Measurements from ENCODE around the gene CYP2E1.
A peak's percentile ranks its signal among the peaks of the same experiment; 100 is the strongest.
"Not testable (repeated sequence)": the region's sequence is repeated elsewhere in the genome, so short reads cannot be mapped to it uniquely, and the experiment has no call there.

CYP2E1 gene

DNA sequence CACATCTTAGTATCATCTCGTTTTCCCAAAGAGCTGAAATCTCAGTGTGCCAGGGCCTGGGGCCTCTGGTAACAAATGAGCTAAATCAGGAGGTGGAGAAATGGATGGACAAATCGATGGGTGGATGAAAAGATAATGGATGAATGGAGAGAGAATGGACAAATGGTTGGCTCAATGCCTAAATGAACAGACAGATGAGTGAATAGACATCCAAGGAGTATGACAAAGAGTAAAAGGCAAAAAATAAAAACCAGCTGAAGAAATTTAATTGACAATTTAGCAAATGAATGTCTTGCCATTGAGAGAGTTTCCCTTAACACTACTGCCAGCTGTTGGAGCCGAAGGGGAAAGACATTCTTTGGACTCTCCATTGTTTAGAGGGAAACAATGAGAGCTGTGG, 30.2 kb downstream of the CYP2E1 start:
- peaks cover 2% of the 10 kb centered on the region for H3K9me3 ChIP-seq (ENCODE audit: control insufficient read depth, low read length)
- no peak overlapping the region for H3K9ac ChIP-seq (ENCODE audit: low read length)
- no peak for DNase-seq (ENCODE audit: low read depth)
- no peaks in the 10 kb centered on the region for H3K4me1 ChIP-seq (ENCODE audit: control insufficient read depth, insufficient read depth, low read length)
- H3K36me3 ChIP-seq (ENCODE audit: control insufficient read depth, insufficient read depth, low read length, severe bottlenecking), result no peaks in the 10 kb centered on the region
- peaks cover 28% of the 10 kb centered on the region for H3K27me3 ChIP-seq (replicated peaks; ENCODE audit: control insufficient read depth, insufficient read depth, low read length)
- no peak overlapping the region for H3K4me3 ChIP-seq (ENCODE audit: low read length)

DNA sequence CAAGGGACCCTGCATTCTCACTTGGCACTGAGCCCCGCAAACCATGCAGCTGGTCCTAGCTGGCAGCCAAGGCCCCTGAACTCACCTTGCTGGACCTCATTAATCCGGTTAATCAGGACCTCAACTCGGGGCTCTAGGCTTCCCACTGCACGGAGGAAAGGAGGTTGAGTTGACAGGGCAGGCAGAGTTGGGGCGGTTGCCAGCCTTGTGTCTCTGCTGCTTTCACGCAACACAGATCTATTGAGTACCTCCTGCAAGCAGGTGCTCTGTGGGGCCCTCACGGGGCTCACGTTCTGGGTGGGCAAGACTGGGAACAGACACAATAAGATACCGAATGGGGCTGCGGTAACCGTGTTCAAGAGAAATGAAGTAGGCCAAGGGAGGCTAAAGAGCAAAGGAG, 32.1 kb downstream of the CYP2E1 start:
- Histone ChIP-seq H3K27me3 (replicated peaks; ENCODE audit: control insufficient read depth, insufficient read depth, low read length) (peaks cover 28% of the 10 kb centered on the region), H3K9ac (ENCODE audit: low read length) (no peak overlapping the region), H3K36me3 (ENCODE audit: control insufficient read depth, insufficient read depth, low read length, severe bottlenecking) (no peaks in the 10 kb centered on the region), H3K4me1 (ENCODE audit: control insufficient read depth, insufficient read depth, low read length) (no peaks in the 10 kb centered on the region), H3K4me3 (ENCODE audit: low read length) (no peak overlapping the region), H3K9me3 (ENCODE audit: control insufficient read depth, low read length) (no peaks in the 10 kb centered on the region)
- DNase-seq (ENCODE audit: low read depth), result no peak

DNA sequence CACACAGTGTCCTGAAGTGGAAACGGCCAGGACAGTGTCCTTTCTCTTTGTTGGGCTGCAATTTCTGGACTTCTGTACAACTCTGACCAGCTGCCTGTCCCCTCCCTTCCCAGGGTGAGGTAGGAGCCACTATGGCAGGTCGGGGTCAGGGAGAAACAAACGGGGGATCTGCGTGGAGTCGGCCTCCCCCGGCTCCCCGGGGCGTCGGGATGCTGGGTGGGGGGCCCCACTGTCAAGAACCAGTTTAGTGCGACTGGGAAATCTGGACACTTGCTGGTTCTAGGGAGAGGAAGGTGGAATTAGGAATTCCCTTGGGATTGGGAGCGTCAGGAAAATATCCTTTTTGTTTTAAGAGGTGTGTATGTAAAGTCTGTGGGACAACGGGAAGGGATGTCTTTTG, 37.7 kb downstream of the CYP2E1 start:
- no peak for DNase-seq (ENCODE audit: low read depth)
- no peaks in the 10 kb centered on the region for H3K4me1 ChIP-seq (ENCODE audit: control insufficient read depth, insufficient read depth, low read length)
- no peak overlapping the region for H3K4me3 ChIP-seq (ENCODE audit: low read length)
- H3K27me3 ChIP-seq (replicated peaks; ENCODE audit: control insufficient read depth, insufficient read depth, low read length), result peaks cover 8% of the 10 kb centered on the region
- H3K9me3 ChIP-seq (ENCODE audit: control insufficient read depth, low read length), result no peaks in the 10 kb centered on the region
- no peak overlapping the region for H3K9ac ChIP-seq (ENCODE audit: low read length)
- no peaks in the 10 kb centered on the region for H3K36me3 ChIP-seq (ENCODE audit: control insufficient read depth, insufficient read depth, low read length, severe bottlenecking)

DNA sequence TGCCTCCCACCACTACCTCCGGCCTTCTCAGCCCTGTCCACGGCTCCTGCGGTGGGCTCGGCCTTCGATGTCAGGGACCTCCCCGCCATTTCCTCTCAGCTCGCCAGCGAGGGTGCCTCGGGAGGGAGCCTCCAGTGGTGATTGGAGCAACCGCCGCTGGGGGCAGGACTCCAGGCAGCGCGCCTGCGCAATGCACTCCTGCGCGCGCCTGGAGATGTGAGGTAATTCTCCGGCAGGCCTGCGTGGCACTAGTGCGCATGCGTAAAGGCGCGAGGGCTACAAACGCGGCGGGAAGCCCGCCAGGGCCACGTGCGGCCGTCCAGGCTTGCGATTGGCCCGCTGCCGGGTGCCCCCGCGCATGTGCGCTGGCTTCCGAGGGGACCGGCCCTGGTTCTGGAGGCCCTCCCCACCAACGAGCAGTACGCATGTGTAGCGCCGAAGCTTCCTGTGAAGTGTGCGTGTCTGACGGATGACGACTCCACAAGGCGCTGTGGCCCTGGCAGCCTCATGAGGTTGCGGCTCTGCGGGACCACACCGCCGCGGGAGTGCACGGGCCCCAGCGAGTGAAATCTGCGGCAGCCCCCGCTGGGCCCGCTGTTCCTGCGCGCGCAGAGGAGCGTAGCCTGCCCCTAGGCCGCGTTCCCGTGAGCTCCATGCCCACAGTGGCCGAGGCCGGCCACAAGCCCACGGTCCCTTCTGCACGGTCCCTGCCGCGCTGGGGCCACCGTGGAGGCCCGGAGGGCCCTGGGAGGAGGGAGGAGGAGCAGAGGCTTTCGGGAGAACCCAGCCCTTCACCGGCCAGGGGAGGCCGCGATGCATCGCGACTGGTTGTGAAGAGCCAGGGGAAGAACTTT, 38.5 kb downstream of the CYP2E1 start, which contains the start of gene SYCE1:
TSS of gene SYCE1 (minus strand) at position 143 of the 854 bp plus-strand sequence. CDS start at position 89, 54 bp downstream.
- Histone ChIP-seq H3K4me1 (ENCODE audit: control insufficient read depth, insufficient read depth, low read length) (no peaks in the 10 kb centered on the region), H3K9me3 (ENCODE audit: control insufficient read depth, low read length) (no peaks in the 10 kb centered on the region), H3K9ac (ENCODE audit: low read length) (no peak within 1 kb of the TSS), H3K36me3 (ENCODE audit: control insufficient read depth, insufficient read depth, low read length, severe bottlenecking) (no peaks in the 10 kb centered on the region), H3K27me3 (replicated peaks; ENCODE audit: control insufficient read depth, insufficient read depth, low read length) (peaks cover 8% of the 10 kb centered on the region), H3K4me3 (ENCODE audit: low read length) (peak within 1 kb of the TSS; percentile 37)
- DNase-seq (ENCODE audit: low read depth), result no peak

DNA sequence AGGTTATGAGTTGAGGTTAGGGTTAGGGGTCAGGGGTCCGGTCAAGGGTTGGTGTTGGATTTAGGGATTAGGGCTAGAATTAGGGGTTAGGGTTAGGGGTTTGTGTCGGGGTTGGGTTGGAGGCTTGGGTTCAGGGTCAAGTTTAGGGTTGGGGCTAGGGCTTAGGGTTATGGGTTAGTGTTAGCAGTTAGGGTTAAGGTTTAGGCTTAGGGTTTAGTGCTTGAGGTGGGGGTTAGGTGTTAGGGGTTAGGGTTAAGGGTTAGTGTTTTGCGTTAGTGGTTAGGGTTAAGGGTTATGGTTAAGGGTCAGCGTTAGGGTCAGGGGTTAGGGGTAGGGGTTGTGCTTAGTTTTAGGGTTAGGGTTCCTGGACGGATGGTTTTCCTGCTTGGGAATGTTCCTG, 40.0 kb downstream of the CYP2E1 start:
- Histone ChIP-seq H3K36me3 (ENCODE audit: control insufficient read depth, insufficient read depth, low read length, severe bottlenecking) (no peaks in the 10 kb centered on the region), H3K9me3 (ENCODE audit: control insufficient read depth, low read length) (no peaks in the 10 kb centered on the region), H3K9ac (ENCODE audit: low read length) (no peak overlapping the region), H3K27me3 (replicated peaks; ENCODE audit: control insufficient read depth, insufficient read depth, low read length) (peaks cover 4% of the 10 kb centered on the region), H3K4me1 (ENCODE audit: control insufficient read depth, insufficient read depth, low read length) (no peaks in the 10 kb centered on the region), H3K4me3 (ENCODE audit: low read length) (no peak overlapping the region)
- no peak for DNase-seq (ENCODE audit: low read depth)

DNA sequence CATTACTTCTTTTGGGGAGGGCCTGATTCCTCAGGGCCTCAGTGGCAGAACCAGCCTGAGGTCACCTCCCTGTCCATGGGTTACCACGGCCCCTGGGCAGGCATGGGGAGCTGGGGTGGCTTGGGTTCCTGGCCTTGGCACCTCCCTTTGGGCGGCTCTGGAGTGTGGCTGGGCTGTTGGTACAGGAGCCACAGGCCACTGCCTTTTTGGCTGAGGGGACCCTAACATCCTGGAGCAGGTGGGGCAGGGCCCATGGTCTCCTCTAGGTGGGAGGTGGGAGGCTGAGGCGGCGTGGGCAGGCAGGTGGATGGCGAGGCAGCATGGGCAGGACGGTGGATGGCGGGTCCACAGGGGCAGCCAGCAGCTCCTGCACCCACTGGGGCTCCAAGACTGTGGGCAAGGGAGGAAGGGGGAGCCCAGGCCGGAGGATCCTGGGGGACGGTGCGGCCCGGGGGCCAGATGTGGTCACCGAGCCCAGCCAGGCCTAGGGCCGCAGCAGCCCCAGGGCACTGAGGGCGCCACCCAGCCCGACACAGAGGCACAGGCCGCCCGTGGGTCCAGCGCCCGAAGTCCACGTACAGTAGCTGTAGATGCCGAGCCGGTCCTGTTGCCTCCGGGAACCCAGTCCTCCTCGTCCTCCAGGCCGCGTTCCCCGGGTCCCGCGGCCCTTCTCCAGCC, 40.6 kb downstream of the CYP2E1 start:
- Histone ChIP-seq H3K4me3 (ENCODE audit: low read length) (no peak overlapping the region), H3K9ac (ENCODE audit: low read length) (no peak overlapping the region), H3K4me1 (ENCODE audit: control insufficient read depth, insufficient read depth, low read length) (no peaks in the 10 kb centered on the region), H3K9me3 (ENCODE audit: control insufficient read depth, low read length) (peaks cover 2% of the 10 kb centered on the region), H3K36me3 (ENCODE audit: control insufficient read depth, insufficient read depth, low read length, severe bottlenecking) (no peaks in the 10 kb centered on the region), H3K27me3 (replicated peaks; ENCODE audit: control insufficient read depth, insufficient read depth, low read length) (peaks cover 4% of the 10 kb centered on the region)
- no peak for DNase-seq (ENCODE audit: low read depth)

DNA sequence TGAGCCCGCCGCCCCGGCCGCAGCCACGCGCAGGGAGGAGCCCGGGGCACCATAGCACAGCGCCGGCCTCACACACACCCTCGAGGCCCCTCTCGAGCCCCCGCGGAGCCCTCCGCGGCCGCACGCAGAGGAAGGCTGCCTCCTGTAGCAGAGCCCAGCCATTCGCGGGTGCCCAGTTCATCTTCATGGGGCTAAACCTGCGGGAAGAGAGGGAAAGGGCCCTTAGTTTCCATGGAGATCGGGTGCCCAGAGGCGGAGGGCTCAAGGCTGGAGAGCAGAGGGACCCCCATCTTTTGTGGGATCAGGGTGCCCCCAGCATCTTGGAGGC, 41.1 kb downstream of the CYP2E1 start:
- Histone ChIP-seq H3K36me3 (ENCODE audit: control insufficient read depth, insufficient read depth, low read length, severe bottlenecking) (no peaks in the 10 kb centered on the region), H3K9ac (ENCODE audit: low read length) (no peak overlapping the region), H3K4me3 (ENCODE audit: low read length) (no peak overlapping the region), H3K27me3 (replicated peaks; ENCODE audit: control insufficient read depth, insufficient read depth, low read length) (peaks cover 4% of the 10 kb centered on the region), H3K9me3 (ENCODE audit: control insufficient read depth, low read length) (peaks cover 7% of the 10 kb centered on the region), H3K4me1 (ENCODE audit: control insufficient read depth, insufficient read depth, low read length) (no peaks in the 10 kb centered on the region)
- no peak for DNase-seq (ENCODE audit: low read depth)

DNA sequence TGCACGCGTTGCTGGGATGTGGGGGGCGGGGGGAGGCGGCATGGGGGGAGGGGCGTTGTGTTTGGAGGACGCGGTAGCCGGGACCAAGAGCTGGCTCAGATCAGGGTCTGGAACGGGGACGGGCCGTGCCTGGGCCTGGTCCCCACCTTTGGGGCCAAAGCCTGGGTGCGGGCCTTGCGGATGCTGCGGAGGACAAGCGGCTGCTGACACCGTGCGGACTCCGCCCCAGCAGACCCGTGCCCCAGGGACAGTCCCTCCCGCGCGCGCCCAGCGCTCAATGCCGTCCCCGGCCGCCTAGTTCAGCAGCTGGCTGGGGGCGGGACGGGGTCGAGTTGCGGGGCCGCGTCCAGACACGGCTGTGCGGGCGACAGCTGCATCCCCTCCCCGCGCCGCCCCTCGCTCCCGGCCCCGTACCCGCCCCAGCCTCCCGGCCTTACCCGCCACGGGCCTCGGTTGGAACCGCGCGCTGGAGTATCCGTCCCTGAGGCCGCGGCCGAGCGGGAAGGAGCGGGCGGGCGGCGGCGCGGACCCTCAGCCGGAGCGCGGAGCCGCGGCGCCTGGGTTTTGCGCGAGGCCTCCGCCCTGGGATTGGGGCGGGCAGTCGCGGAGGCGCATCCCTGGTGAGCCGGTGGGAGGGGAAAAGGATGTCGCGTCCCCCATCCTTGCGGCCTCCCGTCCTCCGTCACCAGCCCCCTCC, 41.8 kb downstream of the CYP2E1 start:
- not testable (repeated sequence) for H3K9ac ChIP-seq (ENCODE audit: low read length); H3K27me3 ChIP-seq (replicated peaks; ENCODE audit: control insufficient read depth, insufficient read depth, low read length); H3K4me1 ChIP-seq (ENCODE audit: control insufficient read depth, insufficient read depth, low read length); H3K36me3 ChIP-seq (ENCODE audit: control insufficient read depth, insufficient read depth, low read length, severe bottlenecking); H3K4me3 ChIP-seq (ENCODE audit: low read length); DNase-seq (ENCODE audit: low read depth)
- H3K9me3 ChIP-seq (ENCODE audit: control insufficient read depth, low read length), result peaks cover 14% of the 10 kb centered on the region

DNA sequence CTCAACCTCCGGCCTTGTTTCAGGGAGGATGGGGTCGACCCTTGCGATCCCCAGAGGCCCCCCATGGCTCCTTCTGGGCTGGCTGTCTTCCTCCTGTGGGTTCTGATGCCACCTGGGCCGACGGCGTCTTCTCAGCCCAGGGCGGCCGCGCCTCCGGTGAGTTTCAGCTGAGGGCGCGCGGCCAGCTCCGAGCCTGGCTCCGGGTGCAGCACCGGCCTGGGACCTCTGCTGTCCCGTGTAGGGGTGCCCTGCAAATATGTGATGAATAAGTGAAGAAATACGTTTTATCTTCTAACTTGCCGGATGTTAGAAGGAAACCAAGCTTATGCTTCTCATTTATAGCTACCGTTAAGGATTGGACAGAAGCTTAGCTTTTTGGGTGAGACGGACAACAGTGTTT, 42.6 kb downstream of the CYP2E1 start:
- not testable (repeated sequence) for H3K9ac ChIP-seq (ENCODE audit: low read length); H3K36me3 ChIP-seq (ENCODE audit: control insufficient read depth, insufficient read depth, low read length, severe bottlenecking); H3K4me3 ChIP-seq (ENCODE audit: low read length); H3K4me1 ChIP-seq (ENCODE audit: control insufficient read depth, insufficient read depth, low read length); DNase-seq (ENCODE audit: low read depth); H3K27me3 ChIP-seq (replicated peaks; ENCODE audit: control insufficient read depth, insufficient read depth, low read length)
- peaks cover 17% of the 10 kb centered on the region for H3K9me3 ChIP-seq (ENCODE audit: control insufficient read depth, low read length)

DNA sequence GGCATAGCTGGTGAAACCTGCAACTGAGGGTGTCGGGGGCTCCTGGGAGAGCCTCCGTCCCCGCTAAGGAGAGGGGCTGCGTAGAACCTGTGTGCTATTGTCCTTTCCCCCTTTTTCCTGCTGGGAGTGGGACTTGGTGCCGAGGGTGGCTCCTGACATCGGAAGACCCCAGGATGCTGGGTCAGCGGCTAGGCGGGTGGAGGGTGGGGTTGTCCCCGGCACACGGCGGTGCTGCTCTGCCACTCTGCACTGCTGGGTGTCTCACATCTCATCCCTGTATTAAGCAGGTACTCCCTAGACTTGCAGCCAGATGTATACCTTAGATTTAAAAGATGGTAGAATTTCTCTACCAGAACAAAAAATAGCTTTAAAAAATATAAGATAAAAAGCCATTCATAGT, 44.9 kb downstream of the CYP2E1 start:
- not testable (repeated sequence) for DNase-seq (ENCODE audit: low read depth); H3K4me3 ChIP-seq (ENCODE audit: low read length); H3K36me3 ChIP-seq (ENCODE audit: control insufficient read depth, insufficient read depth, low read length, severe bottlenecking); H3K27me3 ChIP-seq (replicated peaks; ENCODE audit: control insufficient read depth, insufficient read depth, low read length); H3K9ac ChIP-seq (ENCODE audit: low read length); H3K4me1 ChIP-seq (ENCODE audit: control insufficient read depth, insufficient read depth, low read length)
- H3K9me3 ChIP-seq (ENCODE audit: control insufficient read depth, low read length), result peaks cover 17% of the 10 kb centered on the region

DNA sequence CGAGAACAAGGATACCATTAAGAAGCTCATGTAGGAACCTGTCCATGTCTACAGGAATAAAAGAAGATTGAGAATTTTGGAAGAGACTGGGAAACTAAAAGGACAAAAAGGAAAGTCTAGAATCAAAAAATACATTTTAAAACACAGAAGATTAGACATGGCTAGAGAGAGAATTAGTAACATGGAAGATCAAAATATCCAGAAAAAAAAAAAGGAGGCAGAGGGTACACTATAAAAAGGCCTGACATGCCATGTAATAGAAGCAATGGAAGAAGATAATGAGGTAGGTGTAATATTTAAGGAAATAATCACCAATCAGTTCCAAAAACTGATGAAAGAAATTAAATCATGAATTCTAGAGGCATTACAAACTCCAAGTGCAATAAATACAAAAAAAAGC, 46.3 kb downstream of the CYP2E1 start:
- H3K4me3 ChIP-seq (ENCODE audit: low read length); H3K4me1 ChIP-seq (ENCODE audit: control insufficient read depth, insufficient read depth, low read length); H3K9ac ChIP-seq (ENCODE audit: low read length); H3K36me3 ChIP-seq (ENCODE audit: control insufficient read depth, insufficient read depth, low read length, severe bottlenecking); DNase-seq (ENCODE audit: low read depth); H3K27me3 ChIP-seq (replicated peaks; ENCODE audit: control insufficient read depth, insufficient read depth, low read length): not testable (repeated sequence)
- H3K9me3 ChIP-seq (ENCODE audit: control insufficient read depth, low read length), result peaks cover 17% of the 10 kb centered on the region

Measured in adipocyte (in vitro differentiated cells).